HepG2 (cell line): ENCODE data around the gene PFKM. TPM values are rescaled to one million over a fixed set of nuclear protein-coding genes. Genes with fewer than 3 reads are reported as not detected.
A peak's percentile ranks its signal among the peaks of the same experiment; 100 is the strongest.

Experiments
- BCL6 ChIP-seq: IDR thresholded peaks from 2 replicates; pipeline ENCODE4 v1.6.1; 2016; ENCODE audit warnings: missing genetic modification reagents, missing compliant biosample characterization
- FOSL2 ChIP-seq: sonication (generic); formaldehyde crosslinking; IDR thresholded peaks from 2 replicates; pipeline ENCODE4 v1.4.0; 2020; ENCODE audit warnings: missing genetic modification reagents
- GABPA ChIP-seq, 2 experiments: IDR thresholded peaks; 2 replicates each; pipeline ENCODE4 v1.6.1; 2011 to 2016; ENCODE audit warnings: low read depth in 2 of 2, low read length in 1 of 2, missing biosample characterization in 1 of 2, missing genetic modification characterization in 1 of 2
- HCFC1 ChIP-seq: fragments of 150-350 bp; IDR thresholded peaks from 2 replicates; pipeline ENCODE4 v1.6.1; 2014; ENCODE audit warnings: low read depth, low read length
- HIVEP1 ChIP-seq: sonication (generic); formaldehyde crosslinking; IDR thresholded peaks from 2 replicates; pipeline ENCODE4 v1.4.0; 2020; ENCODE audit warnings: mild to moderate bottlenecking, missing genetic modification reagents
- HMG20A ChIP-seq: IDR thresholded peaks from 2 replicates; pipeline ENCODE4 v1.6.1; 2016; ENCODE audit warnings: borderline replicate concordance
- MTA1 ChIP-seq: sonication (generic); formaldehyde crosslinking; IDR thresholded peaks from 2 replicates; pipeline ENCODE4 v1.4.0; 2020; ENCODE audit warnings: missing genetic modification reagents, mild to moderate bottlenecking, borderline replicate concordance
- MYC ChIP-seq: sonication (generic); formaldehyde crosslinking; IDR thresholded peaks from 2 replicates; pipeline ENCODE4 v1.9.0; 2021; ENCODE audit warnings: missing genetic modification reagents, borderline replicate concordance
- NFYB ChIP-seq: sonication (generic); formaldehyde crosslinking; IDR thresholded peaks from 2 replicates; pipeline ENCODE4 v1.4.0; 2020; ENCODE audit warnings: missing genetic modification reagents
- PHF8 ChIP-seq: sonication (generic); formaldehyde crosslinking; IDR thresholded peaks from 2 replicates; pipeline ENCODE4 v1.5.0; 2020; ENCODE audit warnings: missing genetic modification reagents
- SNAI1 ChIP-seq: sonication (generic); formaldehyde crosslinking; IDR thresholded peaks from 2 replicates; pipeline ENCODE4 v1.5.0; 2020; ENCODE audit warnings: mild to moderate bottlenecking, missing genetic modification reagents, borderline replicate concordance
- WIZ ChIP-seq: sonication (generic); formaldehyde crosslinking; IDR thresholded peaks from 2 replicates; pipeline ENCODE4 v1.5.1; 2020; ENCODE audit warnings: mild to moderate bottlenecking, missing genetic modification reagents
- ZFP1 ChIP-seq: IDR thresholded peaks from 2 replicates; pipeline ENCODE4 v1.6.1; 2016
- ZNF17 ChIP-seq: sonication (generic); formaldehyde crosslinking; IDR thresholded peaks from 2 replicates; pipeline ENCODE4 v1.5.0; 2020; ENCODE audit warnings: mild to moderate bottlenecking, missing genetic modification reagents
- ZNF232 ChIP-seq: sonication (generic); formaldehyde crosslinking; IDR thresholded peaks from 2 replicates; pipeline ENCODE4 v1.4.0; 2020; ENCODE audit warnings: missing genetic modification reagents, borderline replicate concordance
- polyA plus RNA-seq, 8 experiments: library from polyadenylated mRNA; depleted of rRNA in 3 of 8; stranded (reverse) in 7 of 8; unstranded in 1 of 8; fragments of >200 nt; fragmentation: Illumina TruSeq in 4 of 8; extraction: Trizol in 4 of 8; gene quantifications; 2 replicates each; pipeline versions ENCODE4 v1.2.1 to v1.2.3, GENCODE V29; 2011 to 2016; ENCODE audit warnings: low read depth in 4 of 8, missing spikeins in 1 of 8, mixed read lengths in 1 of 8; ENCODE audit not compliant: insufficient read depth in 1 of 8
- total RNA-seq, 5 experiments: library from RNA; depleted of rRNA; stranded (reverse); fragments of >200 nt; fragmentation: Illumina TruSeq; extraction: Trizol; gene quantifications; 2 replicates each; pipeline ENCODE4 v1.2.3, GENCODE V29; 2016; ENCODE audit warnings: low read depth in 1 of 5
- TF ChIP-seq, protein P1 (sequence below): conservative IDR thresholded peaks from 2 replicates; pipeline ENCODE4 v1.6.1; 2018; ENCODE audit warnings: missing genetic modification reagents
- TF ChIP-seq, protein P2 (sequence below): sonication (generic); formaldehyde crosslinking; IDR thresholded peaks from 2 replicates; pipeline ENCODE4 v1.4.0; 2020; ENCODE audit warnings: missing genetic modification reagents
- TF ChIP-seq, protein P3 (sequence below): sonication (generic); formaldehyde crosslinking; IDR thresholded peaks from 2 replicates; pipeline ENCODE4 v1.5.1; 2020; ENCODE audit warnings: mild to moderate bottlenecking, missing genetic modification reagents, moderate library complexity
- TF ChIP-seq, protein P4 (sequence below), 2 experiments: sonication (generic) in 1 of 2; formaldehyde crosslinking in 1 of 2; IDR thresholded peaks; 2 replicates each; pipeline versions ENCODE4 v1.4.0 to v1.6.1; 2018 to 2020; ENCODE audit warnings: missing genetic modification reagents in 2 of 2, borderline replicate concordance in 1 of 2, low read depth in 1 of 2, mild to moderate bottlenecking in 1 of 2, missing biosample characterization in 1 of 2

Gene PFKM
- total and polyA plus RNA-seq, 2 of the 13 experiments (the other 11 are each of a cell fraction or from before 2014, with no cell fraction given) = 1.9 to 2.4 TPM

DNA sequence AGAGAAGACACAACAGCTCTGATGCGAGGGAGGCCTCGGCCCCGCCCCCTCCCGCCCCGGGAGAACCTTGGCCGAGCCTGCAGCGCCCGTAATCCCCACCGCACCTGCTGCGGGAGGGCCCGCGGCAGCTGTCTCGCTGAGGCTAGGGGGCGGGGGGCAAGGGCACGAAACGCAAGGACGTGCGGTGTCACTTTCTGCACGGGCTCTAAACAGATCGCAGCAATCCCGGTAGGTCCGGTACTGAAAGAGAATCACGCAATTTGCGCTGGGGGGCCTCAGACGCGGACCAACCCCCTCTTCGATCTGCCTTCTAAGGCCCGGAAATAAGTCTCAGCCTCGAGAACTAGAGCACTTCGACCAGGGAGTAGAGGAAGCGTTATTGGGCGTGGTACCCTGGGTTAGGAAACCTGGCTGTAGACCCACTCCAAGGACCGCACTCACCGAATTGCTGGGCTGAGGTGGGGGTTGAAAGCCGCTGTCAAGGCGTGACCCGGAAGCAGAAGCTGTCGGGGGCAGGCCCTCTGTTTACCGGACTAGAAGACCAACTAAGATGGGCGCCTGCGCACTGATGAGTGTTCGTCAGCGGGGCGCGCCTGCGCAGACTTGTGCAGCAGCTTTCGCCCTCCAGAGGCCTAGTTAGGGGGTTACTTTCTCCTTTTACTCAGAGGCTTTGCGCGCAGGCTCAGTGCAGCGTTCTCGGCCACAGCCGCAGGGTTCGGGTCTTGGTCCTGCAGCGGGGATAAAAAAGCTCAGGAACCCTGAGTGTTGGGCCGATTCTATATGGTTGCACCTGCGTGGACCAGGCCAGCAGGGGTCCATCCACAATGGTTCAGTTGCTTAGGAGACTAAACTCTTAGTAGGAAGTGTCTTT lies 38.1 kb downstream of the PFKM start, which contains the start of gene ASB8 (continued):
- TF ChIP-seq, protein P1, sequence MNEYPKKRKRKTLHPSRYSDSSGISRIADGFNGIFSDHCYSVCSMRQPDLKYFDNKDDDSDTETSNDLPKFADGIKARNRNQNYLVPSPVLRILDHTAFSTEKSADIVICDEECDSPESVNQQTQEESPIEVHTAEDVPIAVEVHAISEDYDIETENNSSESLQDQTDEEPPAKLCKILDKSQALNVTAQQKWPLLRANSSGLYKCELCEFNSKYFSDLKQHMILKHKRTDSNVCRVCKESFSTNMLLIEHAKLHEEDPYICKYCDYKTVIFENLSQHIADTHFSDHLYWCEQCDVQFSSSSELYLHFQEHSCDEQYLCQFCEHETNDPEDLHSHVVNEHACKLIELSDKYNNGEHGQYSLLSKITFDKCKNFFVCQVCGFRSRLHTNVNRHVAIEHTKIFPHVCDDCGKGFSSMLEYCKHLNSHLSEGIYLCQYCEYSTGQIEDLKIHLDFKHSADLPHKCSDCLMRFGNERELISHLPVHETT (CRISPR knock-in tag) = peak; percentile 55; the same call in 1 of the 2 replicates
- TF ChIP-seq HMG20A (CRISPR knock-in tag) (0 out of 2 replicates have a peak, but pooled peaks have one; percentile 21), ZNF232 (CRISPR knock-in tag) (0 out of 2 replicates have a peak, but pooled peaks have one; percentile 3), GABPA (IDR thresholded peaks at IDR 0.05; ENCODE audit: low read depth, low read length) (peak; percentile 87), GABPA (CRISPR knock-in tag; IDR thresholded peaks at IDR 0.05; ENCODE audit: low read depth) (peak; percentile 98), SNAI1 (CRISPR knock-in tag) (0 out of 2 replicates have a peak, but pooled peaks have one; percentile 74), ZNF17 (CRISPR knock-in tag) (no peak), MTA1 (CRISPR knock-in tag) (peak; percentile 77; the same call in 1 of the 2 replicates), MYC (peak; percentile 53; the same call in 1 of the 2 replicates), NFYB (CRISPR knock-in tag) (peak; percentile 27; the same call in 1 of the 2 replicates), FOSL2 (CRISPR knock-in tag) (0 out of 2 replicates have a peak, but pooled peaks have one; percentile 27), BCL6 (peak; percentile 17; the same call in 1 of the 2 replicates), ZFP1 (CRISPR knock-in tag) (0 out of 2 replicates have a peak, but pooled peaks have one; percentile 18), PHF8 (CRISPR knock-in tag) (peak; percentile 87), HIVEP1 (CRISPR knock-in tag) (peak; percentile 67; the same call in 1 of the 2 replicates), HCFC1 (peak; percentile 48; the same call in 1 of the 2 replicates), WIZ (CRISPR knock-in tag) (no peak)
- TF ChIP-seq, protein P2, sequence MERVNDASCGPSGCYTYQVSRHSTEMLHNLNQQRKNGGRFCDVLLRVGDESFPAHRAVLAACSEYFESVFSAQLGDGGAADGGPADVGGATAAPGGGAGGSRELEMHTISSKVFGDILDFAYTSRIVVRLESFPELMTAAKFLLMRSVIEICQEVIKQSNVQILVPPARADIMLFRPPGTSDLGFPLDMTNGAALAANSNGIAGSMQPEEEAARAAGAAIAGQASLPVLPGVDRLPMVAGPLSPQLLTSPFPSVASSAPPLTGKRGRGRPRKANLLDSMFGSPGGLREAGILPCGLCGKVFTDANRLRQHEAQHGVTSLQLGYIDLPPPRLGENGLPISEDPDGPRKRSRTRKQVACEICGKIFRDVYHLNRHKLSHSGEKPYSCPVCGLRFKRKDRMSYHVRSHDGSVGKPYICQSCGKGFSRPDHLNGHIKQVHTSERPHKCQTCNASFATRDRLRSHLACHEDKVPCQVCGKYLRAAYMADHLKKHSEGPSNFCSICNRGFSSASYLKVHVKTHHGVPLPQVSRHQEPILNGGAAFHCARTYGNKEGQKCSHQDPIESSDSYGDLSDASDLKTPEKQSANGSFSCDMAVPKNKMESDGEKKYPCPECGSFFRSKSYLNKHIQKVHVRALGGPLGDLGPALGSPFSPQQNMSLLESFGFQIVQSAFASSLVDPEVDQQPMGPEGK (CRISPR knock-in tag) = peak; percentile 94
- TF ChIP-seq, protein P3, sequence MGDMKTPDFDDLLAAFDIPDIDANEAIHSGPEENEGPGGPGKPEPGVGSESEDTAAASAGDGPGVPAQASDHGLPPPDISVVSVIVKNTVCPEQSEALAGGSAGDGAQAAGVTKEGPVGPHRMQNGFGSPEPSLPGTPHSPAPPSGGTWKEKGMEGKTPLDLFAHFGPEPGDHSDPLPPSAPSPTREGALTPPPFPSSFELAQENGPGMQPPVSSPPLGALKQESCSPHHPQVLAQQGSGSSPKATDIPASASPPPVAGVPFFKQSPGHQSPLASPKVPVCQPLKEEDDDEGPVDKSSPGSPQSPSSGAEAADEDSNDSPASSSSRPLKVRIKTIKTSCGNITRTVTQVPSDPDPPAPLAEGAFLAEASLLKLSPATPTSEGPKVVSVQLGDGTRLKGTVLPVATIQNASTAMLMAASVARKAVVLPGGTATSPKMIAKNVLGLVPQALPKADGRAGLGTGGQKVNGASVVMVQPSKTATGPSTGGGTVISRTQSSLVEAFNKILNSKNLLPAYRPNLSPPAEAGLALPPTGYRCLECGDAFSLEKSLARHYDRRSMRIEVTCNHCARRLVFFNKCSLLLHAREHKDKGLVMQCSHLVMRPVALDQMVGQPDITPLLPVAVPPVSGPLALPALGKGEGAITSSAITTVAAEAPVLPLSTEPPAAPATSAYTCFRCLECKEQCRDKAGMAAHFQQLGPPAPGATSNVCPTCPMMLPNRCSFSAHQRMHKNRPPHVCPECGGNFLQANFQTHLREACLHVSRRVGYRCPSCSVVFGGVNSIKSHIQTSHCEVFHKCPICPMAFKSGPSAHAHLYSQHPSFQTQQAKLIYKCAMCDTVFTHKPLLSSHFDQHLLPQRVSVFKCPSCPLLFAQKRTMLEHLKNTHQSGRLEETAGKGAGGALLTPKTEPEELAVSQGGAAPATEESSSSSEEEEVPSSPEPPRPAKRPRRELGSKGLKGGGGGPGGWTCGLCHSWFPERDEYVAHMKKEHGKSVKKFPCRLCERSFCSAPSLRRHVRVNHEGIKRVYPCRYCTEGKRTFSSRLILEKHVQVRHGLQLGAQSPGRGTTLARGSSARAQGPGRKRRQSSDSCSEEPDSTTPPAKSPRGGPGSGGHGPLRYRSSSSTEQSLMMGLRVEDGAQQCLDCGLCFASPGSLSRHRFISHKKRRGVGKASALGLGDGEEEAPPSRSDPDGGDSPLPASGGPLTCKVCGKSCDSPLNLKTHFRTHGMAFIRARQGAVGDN (CRISPR knock-in tag) = peak; percentile 96
- TF ChIP-seq, protein P4, sequence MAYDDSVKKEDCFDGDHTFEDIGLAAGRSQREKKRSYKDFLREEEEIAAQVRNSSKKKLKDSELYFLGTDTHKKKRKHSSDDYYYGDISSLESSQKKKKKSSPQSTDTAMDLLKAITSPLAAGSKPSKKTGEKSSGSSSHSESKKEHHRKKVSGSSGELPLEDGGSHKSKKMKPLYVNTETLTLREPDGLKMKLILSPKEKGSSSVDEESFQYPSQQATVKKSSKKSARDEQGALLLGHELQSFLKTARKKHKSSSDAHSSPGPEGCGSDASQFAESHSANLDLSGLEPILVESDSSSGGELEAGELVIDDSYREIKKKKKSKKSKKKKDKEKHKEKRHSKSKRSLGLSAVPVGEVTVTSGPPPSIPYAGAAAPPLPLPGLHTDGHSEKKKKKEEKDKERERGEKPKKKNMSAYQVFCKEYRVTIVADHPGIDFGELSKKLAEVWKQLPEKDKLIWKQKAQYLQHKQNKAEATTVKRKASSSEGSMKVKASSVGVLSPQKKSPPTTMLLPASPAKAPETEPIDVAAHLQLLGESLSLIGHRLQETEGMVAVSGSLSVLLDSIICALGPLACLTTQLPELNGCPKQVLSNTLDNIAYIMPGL (CRISPR knock-in tag; IDR thresholded peaks at IDR 0.05; ENCODE audit: borderline replicate concordance in 1 of 2, low read depth in 1 of 2) = peak; percentile 73 to 79; a peak in 2 of 4 replicates
